GM12801 (cell line): ENCODE results near the gene CRTC1.

Experiments
- CTCF ChIP-seq: IDR thresholded peaks from one replicate; pipeline ENCODE4 v1.5.1; 2011; ENCODE audit warnings: control low read depth; ENCODE audit not compliant: insufficient read length; ENCODE audit errors: extremely low read depth

CRTC1 gene

GRCh38 chr19:18807861-18808331 is 124.4 kb downstream of the CRTC1 start:
- no peak for TF ChIP-seq CTCF

- no peak for TF ChIP-seq CTCF
Measured at GRCh38 chr19:18809149-18809868, 125.8 kb downstream of the CRTC1 start.

GRCh38 chr19:18814063-18814462 is 130.6 kb downstream of the CRTC1 start:
- no peak for TF ChIP-seq CTCF

GRCh38 chr19:18815673-18816072 is 132.2 kb downstream of the CRTC1 start:
- TF ChIP-seq CTCF = no peak

GRCh38 chr19:18817574-18817973 is 134.1 kb downstream of the CRTC1 start:
- no peak for TF ChIP-seq CTCF

- TF ChIP-seq CTCF = no peak
Measured at GRCh38 chr19:18828786-18829185, 145.3 kb downstream of the CRTC1 start.

- no peak for TF ChIP-seq CTCF
Measured at GRCh38 chr19:18830488-18830887, 147.0 kb downstream of the CRTC1 start.
